ENCODE measurements around the gene PIR. TPM values are rescaled to one million over a fixed set of nuclear protein-coding genes. Genes with fewer than 3 reads are reported as not detected.

PIR gene
- total RNA-seq, 4 donors from 2014 or later = 14.7 to 30.4 (median 19.1) TPM

DNA sequence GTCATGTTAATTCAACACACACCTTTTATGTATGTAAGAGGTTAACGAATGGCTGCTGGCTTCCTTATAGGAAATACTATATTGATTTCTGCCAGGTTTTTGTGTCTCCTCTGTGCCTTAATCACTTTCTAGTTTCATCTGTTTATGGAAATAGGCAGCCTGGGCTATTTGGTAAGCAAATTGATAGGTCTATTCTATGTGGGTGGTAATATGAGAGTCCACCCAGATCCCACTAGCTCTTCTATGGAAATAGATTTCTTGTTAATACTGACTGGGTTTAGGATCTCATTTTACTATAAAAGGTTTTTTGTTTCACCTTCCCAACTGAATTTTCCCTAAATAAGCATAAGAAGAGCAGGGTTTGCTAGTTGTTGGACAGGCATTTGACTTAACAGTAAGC, 11.5 kb upstream of the PIR start:
- ATAC-seq = no peak
- Histone ChIP-seq H3K27ac (no peak overlapping the region), H3K9me3 (no peaks in the 10 kb centered on the region), H3K4me1 (no peaks in the 10 kb centered on the region), H3K27me3 (no peaks in the 10 kb centered on the region), H3K4me3 (no peak overlapping the region), H3K36me3 (no peaks in the 10 kb centered on the region)
- TF ChIP-seq EP300 (IDR thresholded peaks at IDR 0.05) = no peak
- no peak for TF ChIP-seq CTCF (IDR thresholded peaks at IDR 0.05)
- no peak for TF ChIP-seq POLR2A (IDR thresholded peaks at IDR 0.05)
- no peak for TF ChIP-seq POLR2AphosphoS5 (IDR thresholded peaks at IDR 0.05)
- whole genome bisulfite sequencing, 2 donors (ENCODE audit: low coverage in 1 of 2) = 85 to 88% methylated on average over 1 of the region's 1 CpG

DNA sequence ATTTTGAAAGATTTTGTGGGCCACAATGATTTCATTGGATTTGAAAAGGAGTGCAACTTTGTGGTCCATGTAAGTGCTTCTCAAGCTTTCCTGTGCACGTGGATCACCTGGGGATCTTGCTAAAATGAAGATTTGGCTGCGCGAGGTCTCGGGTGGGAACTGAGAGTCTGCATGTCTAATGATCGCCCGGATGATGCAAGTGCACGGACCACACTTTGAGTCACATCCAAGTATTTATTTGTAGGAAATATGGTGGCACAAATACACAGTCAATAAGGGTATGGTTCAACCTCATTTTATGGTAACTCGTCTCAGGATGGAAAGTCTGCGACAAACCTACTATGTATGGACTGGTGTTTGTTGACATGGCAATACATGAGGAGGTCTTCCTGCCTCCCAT, 8.4 kb upstream of the PIR start:
- no peaks in the 10 kb centered on the region for H3K9me3 ChIP-seq
- H3K27me3 ChIP-seq = no peaks in the 10 kb centered on the region
- no peak overlapping the region for H3K27ac ChIP-seq
- TF ChIP-seq CTCF (IDR thresholded peaks at IDR 0.05) = no peak
- no peak for TF ChIP-seq POLR2A (IDR thresholded peaks at IDR 0.05)
- TF ChIP-seq POLR2AphosphoS5 (IDR thresholded peaks at IDR 0.05) = no peak
- TF ChIP-seq EP300 (IDR thresholded peaks at IDR 0.05) = no peak
- no peak for ATAC-seq
- H3K36me3 ChIP-seq = no peaks in the 10 kb centered on the region
- 90 to 95% methylated on average over 4 to 7 of the region's 9 CpGs for WGBS, 2 donors (ENCODE audit: low coverage in 1 of 2)
- no peak overlapping the region for H3K4me3 ChIP-seq
- no peaks in the 10 kb centered on the region for H3K4me1 ChIP-seq

DNA sequence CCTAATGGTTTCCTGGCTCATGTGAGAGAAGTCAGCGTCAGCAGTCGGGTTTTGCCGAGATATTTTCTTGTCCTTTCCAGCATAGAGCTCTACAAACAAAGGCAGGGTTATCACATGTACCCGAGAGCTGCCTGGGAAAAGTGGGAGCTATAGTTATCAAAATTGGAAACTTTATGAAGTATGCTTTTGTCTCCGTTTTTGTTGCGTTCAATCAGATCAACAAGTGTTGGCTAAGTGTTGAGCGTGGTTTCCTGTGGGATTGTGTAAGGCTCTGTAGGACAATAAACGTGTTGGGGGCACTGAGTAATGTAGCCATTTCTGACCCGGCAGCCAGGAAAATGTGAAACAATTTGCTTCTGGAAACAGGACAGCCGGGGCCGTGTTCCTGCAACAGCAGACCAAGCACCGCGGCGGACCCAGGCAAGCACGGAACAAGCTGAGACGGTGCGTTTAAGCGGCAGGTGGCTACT, 7.4 kb upstream of the PIR start, which contains the start of gene BMX:
BMX (plus strand) TSS at position 311 of the 470 bp plus-strand sequence. CDS start 7,547 bp downstream, outside the sequence.
- ATAC-seq = peak; percentile 42
- 59 to 71% methylated on average over 11 to 18 of the region's 18 CpGs for WGBS, 2 donors (ENCODE audit: low coverage in 1 of 2)
- Histone ChIP-seq H3K4me3 (no peak within 1 kb of the TSS), H3K36me3 (no peaks in the 10 kb centered on the region), H3K27ac (peak within 1 kb of the TSS in 1 of 4 donors; percentile 9), H3K9me3 (no peaks in the 10 kb centered on the region), H3K27me3 (no peaks in the 10 kb centered on the region), H3K4me1 (no peaks in the 10 kb centered on the region)
- TF ChIP-seq EP300 (IDR thresholded peaks at IDR 0.05) = no peak
- no peak for TF ChIP-seq POLR2AphosphoS5 (IDR thresholded peaks at IDR 0.05)
- TF ChIP-seq CTCF (IDR thresholded peaks at IDR 0.05) = no peak
- no peak for TF ChIP-seq POLR2A (IDR thresholded peaks at IDR 0.05)

DNA sequence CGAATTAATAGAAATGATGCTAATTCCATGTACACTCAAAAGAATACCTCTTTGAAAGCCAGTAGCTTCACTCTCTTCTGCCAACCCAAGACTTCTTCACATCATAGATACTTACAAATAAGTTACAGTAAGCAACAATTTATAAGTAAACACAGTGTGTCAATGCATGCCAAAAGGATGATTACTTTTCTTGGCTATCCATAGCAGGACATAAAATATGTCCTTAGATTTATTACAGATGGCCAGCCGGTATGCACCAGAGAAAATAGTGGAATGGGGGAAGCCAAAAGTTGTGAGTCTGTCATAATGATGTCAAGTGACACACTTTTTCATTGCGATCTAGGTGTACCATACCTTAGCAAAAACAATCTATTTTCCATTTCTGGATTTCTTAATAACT, 6.8 kb upstream of the PIR start:
- Histone ChIP-seq H3K4me3 (no peak overlapping the region), H3K27me3 (no peaks in the 10 kb centered on the region), H3K27ac (no peak overlapping the region), H3K9me3 (no peaks in the 10 kb centered on the region), H3K4me1 (no peaks in the 10 kb centered on the region), H3K36me3 (no peaks in the 10 kb centered on the region)
- no peak for TF ChIP-seq CTCF (IDR thresholded peaks at IDR 0.05)
- TF ChIP-seq POLR2AphosphoS5 (IDR thresholded peaks at IDR 0.05) = no peak
- TF ChIP-seq POLR2A (IDR thresholded peaks at IDR 0.05) = no peak
- no peak for TF ChIP-seq EP300 (IDR thresholded peaks at IDR 0.05)
- WGBS, 2 donors (ENCODE audit: low coverage in 1 of 2) = 71 to 77% methylated on average over 2 to 3 of the region's 3 CpGs
- no peak for ATAC-seq

DNA sequence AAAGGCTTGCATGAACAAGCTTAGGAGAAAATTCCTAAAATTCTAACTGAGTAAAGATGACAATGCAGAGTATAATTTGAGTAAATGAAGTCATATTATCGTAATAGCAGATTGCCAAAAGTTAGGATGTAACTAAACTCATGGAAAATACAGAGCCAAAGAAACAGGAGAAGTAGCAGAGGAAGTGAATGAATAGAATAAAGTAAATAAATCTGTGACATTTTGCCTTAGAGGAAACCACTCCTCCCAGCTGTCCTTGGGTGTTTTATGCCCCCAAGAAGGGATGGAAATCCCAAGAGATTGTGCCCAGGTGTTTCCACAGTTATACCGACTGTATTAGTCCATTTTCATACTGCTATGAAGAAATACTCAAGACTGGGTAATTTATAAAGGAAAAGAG, 5.6 kb upstream of the PIR start:
- Histone ChIP-seq H3K27me3 (no peaks in the 10 kb centered on the region), H3K27ac (no peak overlapping the region), H3K36me3 (no peaks in the 10 kb centered on the region), H3K9me3 (no peaks in the 10 kb centered on the region), H3K4me3 (no peak overlapping the region), H3K4me1 (no peaks in the 10 kb centered on the region)
- WGBS, 2 donors (ENCODE audit: low coverage in 1 of 2) = 50 to 57% methylated on average over 1 of the region's 2 CpGs
- ATAC-seq = no peak
- TF ChIP-seq POLR2A (IDR thresholded peaks at IDR 0.05) = no peak
- no peak for TF ChIP-seq POLR2AphosphoS5 (IDR thresholded peaks at IDR 0.05)
- no peak for TF ChIP-seq CTCF (IDR thresholded peaks at IDR 0.05)
- TF ChIP-seq EP300 (IDR thresholded peaks at IDR 0.05) = no peak

Measured in gastroesophageal sphincter (tissue), 4 donors.